ENCODE results near the gene ZMYND8. TPM values are rescaled to one million over a fixed set of nuclear protein-coding genes. Genes with fewer than 3 reads are reported as not detected.

Gene ZMYND8
- total and polyA plus RNA-seq, 2 donors (not counting 3 experiments of a cell fraction or from before 2014, with no cell fraction given), result 30.6 to 75.2 TPM

DNA sequence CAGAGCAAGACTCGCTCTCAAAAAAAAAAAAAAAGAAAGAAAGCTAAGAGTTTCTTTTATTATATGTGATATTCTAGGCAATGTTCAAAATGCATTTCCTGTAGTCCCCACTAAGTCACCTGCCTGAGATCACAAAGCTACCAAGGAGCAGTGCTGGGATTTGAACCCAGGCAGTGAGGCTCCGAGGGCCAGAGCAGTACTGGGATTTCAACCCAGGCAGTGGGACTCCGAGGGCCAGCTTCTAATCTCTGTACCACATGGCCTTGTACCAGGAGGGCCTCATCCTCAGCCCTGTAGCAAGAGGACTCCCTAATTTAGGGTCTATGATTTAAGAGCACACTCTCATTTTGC is 39.7 kb downstream of the ZMYND8 start:
- H3K4me1 ChIP-seq (ENCODE audit: control insufficient read depth, extremely low read depth, insufficient read depth, low read length), result peaks cover 67% of the 10 kb centered on the region
- H3K36me3 ChIP-seq (ENCODE audit: control insufficient read depth in 2 of 2, extremely low read depth in 1 of 2, insufficient read depth in 2 of 2, low read length in 2 of 2), result peaks cover 0 to 4% of the 10 kb centered on the region in 2 experiments
- H3K4me3 ChIP-seq (replicated peaks in 1 of 3; ENCODE audit: insufficient read depth in 1 of 3, low read depth in 1 of 3, low read length in 3 of 3), result no peak overlapping the region
- ChIA-PET POLR2A (interaction anchor here (0.7 to 4.7 kb wide), 8 partner anchors 10 to 68 kb away, joined by 3 to 60 read pairs (median 6); partner anchors contain the start of gene ZMYND8), CTCF (interaction anchor here (0.8 to 5.2 kb wide), 18 partner anchors 10 to 304 kb away, joined by 3 to 53 read pairs (median 4); partner anchors contain the start of gene ZMYND8)
- no TSS peak for BruUV-seq (replicated peaks)
- H2AFZ ChIP-seq (ENCODE audit: low read depth, low read length), result no peak overlapping the region
- H4K20me1 ChIP-seq (replicated peaks; ENCODE audit: control insufficient read depth, extremely low read depth, insufficient read depth, low read length), result no peaks in the 10 kb centered on the region
- no peaks in the 10 kb centered on the region for H3K27me3 ChIP-seq (ENCODE audit: control insufficient read depth in 2 of 2, insufficient read depth in 2 of 2, low read length in 2 of 2)
- no peaks in the 10 kb centered on the region for H3K9me1 ChIP-seq (replicated peaks; ENCODE audit: control insufficient read depth, extremely low read depth, insufficient read depth, low read length)
- peak overlapping the region; percentile 19 for H3K4me2 ChIP-seq (ENCODE audit: insufficient read depth, low read length)
- dilution Hi-C loops (cut with MboI; ENCODE audit: extremely low pct_ligation_motif_present, low sequenced_read_pairs) (no loop called here), intact Hi-C loops (cut with micrococcal nuclease) (loop anchor here (1.0 to 10.0 kb wide), 6 partner anchors 18 to 1608 kb away; partner anchors contain the start of genes ARFGEF2 and NCOA3)
- DNase-seq (ENCODE audit: low read depth, low spot score) (no peak), FAIRE-seq (no peak)
- TF ChIP-seq GATA2 (IDR thresholded peaks at IDR 0.05; ENCODE audit: insufficient read depth, insufficient read length, low read depth, low read length) (no peak), POLR2A (IDR thresholded peaks at IDR 0.05; ENCODE audit: low read depth, low read length) (no peak), POLR2AphosphoS5 (IDR thresholded peaks at IDR 0.05; ENCODE audit: insufficient read depth, low read depth, low read length) (no peak), CTCF (IDR thresholded peaks at IDR 0.05; ENCODE audit: extremely low read depth in 1 of 2, insufficient read depth in 1 of 2, low read depth in 1 of 2, low read length in 2 of 2) (no peak), MYC (IDR thresholded peaks at IDR 0.05; ENCODE audit: low read depth, low read length) (no peak), EZH2 (IDR thresholded peaks at IDR 0.05; ENCODE audit: borderline replicate concordance, low read depth, low read length, severe bottlenecking) (no peak), JUN (IDR thresholded peaks at IDR 0.05; ENCODE audit: borderline replicate concordance, insufficient read depth, insufficient read length, low read depth) (no peak), FOS (IDR thresholded peaks at IDR 0.05; ENCODE audit: borderline replicate concordance, insufficient read depth, low read length) (no peak)
- TF ChIP-seq, protein P1, sequence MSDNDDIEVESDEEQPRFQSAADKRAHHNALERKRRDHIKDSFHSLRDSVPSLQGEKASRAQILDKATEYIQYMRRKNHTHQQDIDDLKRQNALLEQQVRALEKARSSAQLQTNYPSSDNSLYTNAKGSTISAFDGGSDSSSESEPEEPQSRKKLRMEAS (IDR thresholded peaks at IDR 0.05; ENCODE audit: insufficient read depth, insufficient read length), result no peak
- peak overlapping the region; percentile 82 for H3K9ac ChIP-seq (replicated peaks; ENCODE audit: extremely low read depth, insufficient read depth, low read length)
- no peaks in the 10 kb centered on the region for H3K9me3 ChIP-seq (replicated peaks; ENCODE audit: control insufficient read depth, insufficient read depth, low read length)
- peaks cover 64% of the 10 kb centered on the region for H3K79me2 ChIP-seq (ENCODE audit: control insufficient read depth, insufficient read depth, low read length)
- peak overlapping the region; percentile 86 for H3K27ac ChIP-seq (ENCODE audit: insufficient read depth, low read depth, low read length)

Data from endothelial cell of umbilical vein (primary cell).